ENCODE measurements around the gene TMEM209.

- TF ChIP-seq NR2F2 (IDR thresholded peaks at IDR 0.05) (no peak), CTCF (IDR thresholded peaks at IDR 0.05; ENCODE audit: low read depth, low read length, missing input control) (no peak), GABPA (IDR thresholded peaks at IDR 0.05 in 1 of 2, conservative IDR thresholded peaks at IDR 0.05 in 1 of 2) (no peak), TAF1 (conservative IDR thresholded peaks at IDR 0.05) (no peak), ATF3 (IDR thresholded peaks at IDR 0.05) (no peak), MAX (IDR thresholded peaks at IDR 0.05) (no peak), JUND (IDR thresholded peaks at IDR 0.05) (no peak), YY1 (IDR thresholded peaks at IDR 0.05) (no peak)
Observed at GRCh38 chr7:130114776-130115175, 90.4 kb downstream of the TMEM209 start.
